ENCODE measurements around the gene ZBTB8A.
"Not testable (repeated sequence)": the region's sequence is repeated elsewhere in the genome, so short reads cannot be mapped to it uniquely, and the experiment has no call there.

The ZBTB8A gene

GRCh38 chr1:32539584-32540571 lies 651 bp downstream of the ZBTB8A start:
- no peak for DNase-seq

- no peak for DNase-seq
These were observed 1.4 kb downstream of the ZBTB8A start for GRCh38 chr1:32540605-32541004.

GRCh38 chr1:32541064-32541566 lies 1.9 kb downstream of the ZBTB8A start:
- no peak for DNase-seq

GRCh38 chr1:32546611-32547010 lies 7.4 kb downstream of the ZBTB8A start:
- no peak for DNase-seq

DNA sequence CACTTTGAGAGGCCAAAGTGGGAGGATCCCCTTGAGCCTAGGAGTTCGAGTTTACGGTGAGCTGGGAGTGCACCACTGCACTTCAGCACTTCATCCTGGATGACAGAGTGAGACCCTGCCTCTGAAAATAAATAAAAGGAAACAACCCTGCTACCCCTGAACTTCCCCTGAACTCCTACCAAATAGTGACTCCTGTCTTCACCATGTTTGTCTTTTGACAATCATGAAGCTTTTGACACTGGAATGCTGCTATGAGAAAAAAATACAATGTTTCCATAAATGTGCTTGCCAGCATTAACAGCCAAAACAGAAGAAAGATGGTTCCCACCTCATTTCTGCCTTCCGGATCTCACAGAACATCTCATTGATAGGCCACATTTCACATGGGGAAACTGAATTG lies 10.4 kb downstream of the ZBTB8A start:
- no peak for DNase-seq

DNA sequence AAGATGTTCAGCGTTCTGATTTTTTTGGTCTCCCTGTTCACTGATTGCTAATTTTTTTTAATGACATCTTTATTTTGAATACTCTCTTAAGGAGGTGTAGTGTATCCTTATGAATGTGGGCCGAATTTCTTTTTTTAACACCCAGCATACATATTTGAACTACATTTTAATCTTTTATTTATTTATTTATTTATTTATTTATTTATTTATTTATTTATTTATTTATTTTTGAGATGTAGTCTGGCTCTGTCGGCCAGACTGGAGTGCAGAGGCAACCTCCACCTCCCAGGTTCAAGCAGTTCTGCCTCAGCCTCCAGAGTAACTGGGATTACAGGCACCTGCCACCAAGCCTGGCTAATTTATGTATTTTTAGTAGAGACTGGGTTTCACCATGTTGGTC lies 15.1 kb downstream of the ZBTB8A start:
- DNase-seq: no peak

DNA sequence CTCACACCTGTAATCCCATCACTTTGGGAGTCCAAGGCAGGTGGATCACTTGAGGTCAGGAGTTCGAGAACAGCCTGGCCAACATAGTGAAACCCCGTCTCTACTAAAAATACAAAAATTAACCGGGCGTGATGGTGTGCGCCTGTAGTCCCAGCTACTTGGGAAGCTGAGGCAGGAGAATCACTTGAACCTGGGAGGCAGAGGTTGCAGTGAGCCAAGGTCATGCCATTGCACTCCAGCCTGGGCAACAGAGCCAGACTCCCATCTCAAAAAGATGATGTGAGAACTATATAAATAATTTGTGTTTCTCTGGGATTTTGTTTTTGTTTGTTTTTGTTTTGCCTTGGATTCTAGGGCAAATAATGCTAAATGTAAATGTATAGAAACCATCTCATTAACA lies 17.8 kb downstream of the ZBTB8A start:
- not testable (repeated sequence) for DNase-seq

DNA sequence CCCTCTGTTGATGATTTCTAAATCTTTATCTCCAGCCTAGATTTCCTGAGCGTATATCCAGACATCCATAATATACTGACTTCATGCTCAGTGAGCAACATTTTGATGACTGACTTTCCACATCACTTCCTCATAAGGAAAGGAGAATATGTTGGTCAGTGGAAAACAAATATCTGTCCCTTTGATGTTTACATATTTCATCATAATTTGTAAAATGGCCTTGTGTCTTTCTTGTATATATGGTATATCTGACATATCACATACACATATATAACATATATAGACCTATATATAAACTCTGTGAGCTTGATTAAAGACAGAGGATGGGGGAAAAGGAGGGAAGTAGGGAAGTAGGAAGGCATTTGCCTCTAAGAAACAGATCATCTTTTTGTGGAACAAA lies 18.6 kb downstream of the ZBTB8A start:
- DNase-seq: no peak

- no peak for DNase-seq
These were observed 29.7 kb downstream of the ZBTB8A start for GRCh38 chr1:32568929-32569328.

DNA sequence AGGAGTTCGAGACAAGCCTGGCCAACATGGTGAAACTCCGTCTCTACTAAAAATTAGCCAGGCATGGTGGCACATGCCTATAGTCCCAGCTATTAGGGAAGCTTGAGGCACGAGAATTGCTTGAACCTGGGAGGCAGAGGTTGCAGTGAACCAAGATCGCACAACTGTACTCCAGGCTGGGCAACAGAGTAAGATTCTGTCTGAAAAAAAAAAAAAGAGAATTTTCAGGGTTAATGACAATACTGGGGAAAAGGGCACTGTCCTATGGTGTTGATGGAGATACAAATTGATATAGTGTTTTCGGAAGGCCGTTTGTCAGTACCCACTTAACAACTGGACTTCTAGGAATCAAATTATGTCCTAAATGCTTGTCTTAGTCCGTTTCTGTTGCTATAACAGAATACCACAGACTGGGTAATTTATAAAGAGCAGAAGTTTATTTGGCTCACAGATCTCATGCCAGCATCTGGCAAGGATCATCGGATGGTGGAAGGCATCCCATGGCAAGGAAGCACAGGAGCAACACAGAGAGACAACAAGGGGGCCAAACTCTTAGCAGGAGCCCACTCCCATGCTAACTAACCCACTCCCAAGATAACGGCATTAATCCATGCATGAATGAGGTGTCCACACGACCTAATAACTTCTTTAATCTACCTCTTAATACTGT lies 41.3 kb downstream of the ZBTB8A start:
- DNase-seq: no peak

DNA sequence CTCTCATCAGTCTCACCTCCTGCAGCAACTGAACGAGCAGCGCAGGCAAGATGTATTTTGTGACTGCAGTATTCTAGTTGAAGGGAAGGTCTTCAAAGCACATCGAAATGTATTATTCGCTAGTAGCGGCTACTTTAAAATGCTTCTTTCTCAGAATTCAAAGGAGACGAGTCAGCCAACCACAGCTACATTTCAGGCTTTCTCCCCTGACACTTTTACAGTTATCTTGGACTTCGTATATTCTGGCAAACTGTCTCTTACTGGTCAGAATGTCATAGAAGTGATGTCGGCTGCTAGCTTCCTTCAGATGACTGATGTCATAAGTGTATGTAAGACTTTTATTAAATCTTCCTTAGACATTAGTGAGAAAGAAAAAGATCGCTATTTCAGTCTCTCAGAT lies 53.7 kb downstream of the ZBTB8A start:
- DNase-seq: no peak

DNA sequence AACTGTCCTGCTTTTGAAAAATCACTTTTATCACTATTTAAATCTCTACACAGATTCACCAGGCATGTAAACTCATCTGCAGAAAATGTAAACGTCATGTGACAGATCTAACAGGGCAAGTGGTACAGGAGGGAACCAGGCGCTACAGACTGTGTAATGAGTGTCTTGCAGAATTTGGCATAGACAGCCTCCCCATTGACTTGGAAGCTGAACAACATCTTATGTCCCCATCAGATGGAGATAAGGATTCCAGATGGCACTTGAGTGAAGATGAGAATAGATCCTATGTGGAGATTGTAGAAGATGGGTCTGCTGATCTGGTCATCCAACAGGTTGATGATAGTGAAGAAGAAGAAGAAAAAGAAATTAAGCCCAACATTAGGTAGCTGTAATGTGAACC lies 60.8 kb downstream of the ZBTB8A start:
- DNase-seq: no peak

DNA sequence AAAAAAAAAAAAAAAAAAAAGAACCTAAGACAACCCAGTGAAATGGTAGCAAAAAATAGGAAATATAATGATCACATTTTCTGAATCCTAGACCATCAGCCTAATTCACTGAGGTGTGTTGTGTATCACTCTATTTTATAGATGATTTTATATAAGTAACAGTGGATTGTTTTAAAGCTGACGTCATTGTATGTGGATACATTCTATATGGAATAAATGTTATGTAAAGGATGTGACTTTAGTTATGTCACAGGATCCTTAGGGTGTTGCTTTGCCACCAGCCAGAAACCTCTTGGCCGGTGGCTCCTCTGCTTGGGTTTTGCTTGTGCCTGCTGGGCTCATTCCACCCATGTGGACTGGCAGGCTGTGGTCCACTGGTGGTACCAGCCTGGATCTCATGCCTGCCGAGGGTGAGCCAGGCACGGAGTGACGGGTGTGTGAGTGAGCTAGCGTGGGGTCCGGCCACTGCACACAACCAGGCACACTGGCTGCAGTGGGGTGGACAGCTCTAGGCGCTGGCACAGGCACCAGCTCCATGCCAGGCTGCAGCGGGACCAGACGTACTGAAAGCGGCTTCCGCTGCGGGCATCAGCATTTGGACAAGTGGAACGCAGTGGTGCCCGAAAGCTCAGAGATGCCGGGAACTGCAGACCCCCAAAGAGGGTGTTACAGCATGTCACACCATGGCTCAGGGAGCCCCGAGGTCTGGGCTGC lies 66.6 kb downstream of the ZBTB8A start:
- DNase-seq: no peak

DNA sequence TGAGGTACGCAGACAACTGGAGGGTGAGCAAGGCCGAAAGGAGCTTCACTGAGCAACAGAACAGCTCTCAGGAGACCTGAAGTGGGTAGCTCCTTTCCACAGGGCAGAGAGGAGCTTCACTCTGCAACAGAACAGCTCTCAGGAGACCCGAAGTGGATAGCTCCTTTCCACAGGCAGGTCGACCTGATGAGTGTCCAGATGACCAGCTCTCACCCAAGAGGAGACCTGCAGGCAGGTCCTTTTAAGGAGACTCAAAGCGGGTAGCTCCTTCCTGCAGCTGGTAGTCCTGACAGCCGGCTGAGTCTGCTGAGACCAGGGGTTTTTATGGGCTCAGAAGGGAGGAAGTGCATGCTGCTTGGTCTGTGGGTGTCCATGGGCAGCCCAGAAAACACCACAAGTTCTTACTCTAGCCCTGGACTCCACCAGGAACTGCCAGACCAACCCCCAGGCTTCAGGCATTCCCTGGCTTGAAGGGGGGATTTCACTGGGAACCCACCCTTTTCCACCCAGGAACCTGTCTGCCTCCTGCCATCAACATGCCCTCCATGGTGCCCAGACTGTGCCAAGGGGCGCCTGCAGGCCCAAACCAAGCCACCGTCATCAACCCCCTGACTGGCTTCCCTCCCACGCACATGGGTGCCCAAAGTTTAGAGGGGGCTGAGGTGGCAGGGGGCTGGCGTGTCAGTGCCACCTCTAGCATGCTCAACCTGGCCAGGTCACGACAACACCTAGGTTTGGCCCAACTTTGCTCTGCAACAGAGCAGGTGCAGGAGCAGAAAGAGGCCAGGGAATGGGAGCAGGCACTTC lies 67.5 kb downstream of the ZBTB8A start:
- DNase-seq: no peak

DNA sequence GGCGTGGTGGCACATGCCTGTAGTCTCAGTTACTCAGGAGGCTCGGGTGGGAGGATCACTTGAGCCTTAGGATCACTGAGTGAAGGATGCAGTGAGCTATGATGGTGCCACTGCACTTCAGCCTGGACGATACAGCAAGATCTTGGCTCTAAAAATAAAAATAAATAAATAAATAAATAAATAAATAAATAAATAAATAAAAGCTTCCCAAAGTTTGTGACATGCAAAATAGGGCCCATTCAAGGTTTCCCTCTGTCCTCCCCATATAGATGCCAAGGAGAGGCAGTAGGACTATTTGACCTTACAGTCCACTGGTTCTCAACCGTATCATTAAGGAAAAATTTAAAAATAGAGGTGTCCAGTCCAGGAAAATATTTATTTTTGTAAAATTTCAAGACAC lies 70.0 kb downstream of the ZBTB8A start:
- no peak for DNase-seq

DNA sequence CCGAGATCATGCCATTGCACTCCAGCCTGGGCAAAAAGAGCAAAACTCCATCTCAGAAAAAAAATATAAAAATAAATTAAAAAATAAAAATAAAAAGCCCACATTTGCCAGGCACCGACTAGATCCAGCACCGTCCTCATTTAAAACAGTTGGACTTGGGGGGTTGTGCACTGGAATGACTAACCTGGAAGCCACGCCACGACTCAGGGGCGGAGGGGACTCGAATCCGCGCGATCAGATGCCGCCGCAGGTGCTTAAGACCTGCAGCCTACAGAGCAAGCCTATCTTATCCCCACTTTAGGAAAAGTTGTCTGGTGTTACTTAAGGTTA lies 72.6 kb downstream of the ZBTB8A start:
- DNase-seq: no peak

DNA sequence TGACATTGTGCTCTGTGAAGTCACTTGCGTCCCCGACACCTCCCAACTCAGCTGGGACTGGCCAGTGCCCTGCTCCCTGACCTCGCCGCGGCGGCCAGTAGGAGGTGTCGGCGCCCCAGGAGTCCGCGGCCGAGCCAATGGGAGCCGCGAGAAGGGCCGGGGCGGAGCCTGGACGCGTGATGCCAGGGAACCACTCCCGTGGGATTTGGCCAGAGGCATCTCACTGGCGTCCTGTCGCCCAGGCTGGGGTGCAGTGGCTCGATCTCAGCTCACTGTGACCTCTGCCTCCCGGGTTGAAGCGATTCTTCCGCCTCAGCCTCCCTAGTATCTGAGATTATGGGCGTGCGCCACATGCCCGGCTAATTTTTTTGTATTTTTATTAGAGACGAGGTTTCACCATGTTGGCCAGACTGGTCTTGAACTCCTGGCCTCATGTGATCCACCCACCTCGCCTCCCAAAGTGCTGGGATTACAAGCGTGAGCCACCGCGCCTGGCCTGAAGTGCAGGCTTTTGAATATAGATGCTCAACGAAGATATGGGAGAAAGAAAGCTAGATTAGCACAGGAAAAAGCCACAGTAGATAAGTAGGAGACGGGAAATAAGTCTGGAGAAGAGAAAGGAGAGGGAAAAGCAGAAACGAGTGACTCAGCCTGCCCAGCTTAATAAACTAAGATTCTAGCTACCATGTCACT lies 73.1 kb downstream of the ZBTB8A start:
- peak; percentile 67 for DNase-seq

- no peak for DNase-seq
These were observed 74.2 kb downstream of the ZBTB8A start for GRCh38 chr1:32613472-32613871.

GRCh38 chr1:32618673-32619221 lies 79.5 kb downstream of the ZBTB8A start:
- DNase-seq: no peak

DNA sequence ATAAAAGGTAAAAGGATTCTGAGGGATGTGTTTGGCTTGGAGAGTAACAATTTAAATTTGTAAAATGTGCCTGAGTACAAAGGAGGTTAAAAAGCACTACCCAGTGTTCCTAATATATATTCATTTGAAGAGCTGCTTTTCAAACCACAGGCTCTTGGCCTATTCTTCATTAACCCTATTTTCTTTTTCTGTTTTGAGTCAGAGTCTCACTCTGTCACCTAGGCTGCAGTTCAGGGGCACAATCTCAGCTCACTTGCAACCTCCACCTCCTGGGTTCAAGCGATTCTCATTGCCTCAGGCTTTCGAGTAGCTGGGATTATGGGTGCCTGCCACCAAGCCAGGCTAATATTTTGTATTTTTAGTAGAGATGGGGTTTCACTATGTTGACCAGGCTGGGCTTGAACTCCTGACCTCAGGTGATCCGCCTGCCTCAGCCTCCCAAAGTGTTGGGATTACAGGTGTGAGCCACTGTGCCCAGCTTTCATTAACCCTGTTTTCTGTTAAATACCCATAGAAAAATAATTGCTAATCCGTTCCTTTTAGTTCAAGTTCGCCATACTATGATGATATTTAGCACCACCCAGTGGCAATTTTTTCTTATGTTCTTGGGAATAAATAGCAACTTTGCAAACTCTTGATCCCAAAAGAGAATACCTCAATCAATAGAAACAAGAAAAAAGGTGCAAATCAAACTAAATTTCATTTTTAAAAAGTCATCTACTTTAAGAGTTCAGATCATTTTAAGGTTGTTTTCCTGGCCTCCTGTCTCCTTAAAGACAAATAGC lies 80.7 kb downstream of the ZBTB8A start:
- DNase-seq: no peak

- DNase-seq: no peak
These were observed 83.0 kb downstream of the ZBTB8A start for GRCh38 chr1:32622205-32622604.

Measured in NCI-H2081 treated with DMSO at 0.1 percent for 48 hours (cell line).